ENCODE data around the gene RUFY4.

DNA sequence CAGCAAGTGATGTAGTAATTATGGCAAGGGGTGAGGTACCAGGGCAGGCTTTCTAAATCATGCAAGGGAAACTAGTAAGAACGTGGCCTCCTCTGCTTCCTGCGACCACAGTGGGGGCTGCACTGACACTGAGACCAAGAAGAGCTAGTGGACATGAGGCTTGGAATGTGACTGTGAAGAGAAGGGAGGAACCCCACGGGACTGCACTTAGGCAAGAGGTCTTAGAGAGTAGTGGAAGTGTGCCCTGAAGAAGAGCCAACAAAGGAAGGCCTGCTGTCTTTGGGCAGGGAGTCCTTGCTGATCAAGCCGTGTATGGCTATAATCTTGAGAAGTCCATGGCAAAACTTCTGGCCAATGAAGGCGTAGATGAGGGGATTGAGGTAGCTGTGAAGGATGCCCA is 8.9 kb upstream of the RUFY4 start:
- TF ChIP-seq, protein P1, sequence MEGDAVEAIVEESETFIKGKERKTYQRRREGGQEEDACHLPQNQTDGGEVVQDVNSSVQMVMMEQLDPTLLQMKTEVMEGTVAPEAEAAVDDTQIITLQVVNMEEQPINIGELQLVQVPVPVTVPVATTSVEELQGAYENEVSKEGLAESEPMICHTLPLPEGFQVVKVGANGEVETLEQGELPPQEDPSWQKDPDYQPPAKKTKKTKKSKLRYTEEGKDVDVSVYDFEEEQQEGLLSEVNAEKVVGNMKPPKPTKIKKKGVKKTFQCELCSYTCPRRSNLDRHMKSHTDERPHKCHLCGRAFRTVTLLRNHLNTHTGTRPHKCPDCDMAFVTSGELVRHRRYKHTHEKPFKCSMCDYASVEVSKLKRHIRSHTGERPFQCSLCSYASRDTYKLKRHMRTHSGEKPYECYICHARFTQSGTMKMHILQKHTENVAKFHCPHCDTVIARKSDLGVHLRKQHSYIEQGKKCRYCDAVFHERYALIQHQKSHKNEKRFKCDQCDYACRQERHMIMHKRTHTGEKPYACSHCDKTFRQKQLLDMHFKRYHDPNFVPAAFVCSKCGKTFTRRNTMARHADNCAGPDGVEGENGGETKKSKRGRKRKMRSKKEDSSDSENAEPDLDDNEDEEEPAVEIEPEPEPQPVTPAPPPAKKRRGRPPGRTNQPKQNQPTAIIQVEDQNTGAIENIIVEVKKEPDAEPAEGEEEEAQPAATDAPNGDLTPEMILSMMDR (conservative IDR thresholded peaks at IDR 0.05 in 1 of 2, IDR thresholded peaks at IDR 0.05 in 1 of 2; ENCODE audit: low read depth in 1 of 2, low read length in 2 of 2) = no peak
- no peak for TF ChIP-seq EZH2 (IDR thresholded peaks at IDR 0.05; ENCODE audit: low read length, missing control alignments)
